HL-60 (cell line): ENCODE results near the gene GPC5.

ENCODE experiments used
- DNase-seq, 2 experiments: peaks; one replicate each; pipeline ENCODE4 v3.0.0-alpha.2; 2010 to 2020; ENCODE audit warnings: low read depth in 1 of 2, low spot score in 1 of 2
- H3K27ac ChIP-seq: fragments of 250-450 bp; sonication (Bioruptor Pico); replicated peaks from 2 replicates; pipeline ENCODE4 v1.5.1; 2020; ENCODE audit warnings: mild to moderate bottlenecking, moderate library complexity
- H3K27me3 ChIP-seq: fragments of 250-450 bp; sonication (Bioruptor Pico); 2 replicates; pipeline ENCODE4 v1.5.1; 2021; ENCODE audit warnings: mild to moderate bottlenecking, moderate library complexity; ENCODE audit not compliant: insufficient read depth, poor library complexity, severe bottlenecking
- H3K4me3 ChIP-seq: replicated peaks from 2 replicates; pipeline ENCODE4 v1.5.1; 2011; ENCODE audit warnings: mild to moderate bottlenecking, control low read depth, low read length; ENCODE audit not compliant: insufficient read depth
- GABPA ChIP-seq: IDR thresholded peaks from 2 replicates; pipeline ENCODE4 v1.6.1; 2012; ENCODE audit warnings: low read depth
- POLR2AphosphoS5 ChIP-seq: IDR thresholded peaks from 2 replicates; pipeline ENCODE4 v1.6.1; 2012; ENCODE audit warnings: low read depth
- SPI1 ChIP-seq: IDR thresholded peaks from 2 replicates; pipeline ENCODE4 v1.6.1; 2012; ENCODE audit warnings: low read depth, mild to moderate bottlenecking, borderline replicate concordance
- TF ChIP-seq, protein P1 (sequence below): IDR thresholded peaks from one replicate; pipeline ENCODE4 v1.5.1; 2011; ENCODE audit warnings: low read length, control low read depth, inconsistent platforms; ENCODE audit not compliant: insufficient read depth
- TF ChIP-seq, protein P2 (sequence below): IDR thresholded peaks from 2 replicates; pipeline ENCODE4 v1.6.1; 2012; ENCODE audit warnings: low read depth; ENCODE audit not compliant: insufficient replicate concordance

GPC5 gene

DNA sequence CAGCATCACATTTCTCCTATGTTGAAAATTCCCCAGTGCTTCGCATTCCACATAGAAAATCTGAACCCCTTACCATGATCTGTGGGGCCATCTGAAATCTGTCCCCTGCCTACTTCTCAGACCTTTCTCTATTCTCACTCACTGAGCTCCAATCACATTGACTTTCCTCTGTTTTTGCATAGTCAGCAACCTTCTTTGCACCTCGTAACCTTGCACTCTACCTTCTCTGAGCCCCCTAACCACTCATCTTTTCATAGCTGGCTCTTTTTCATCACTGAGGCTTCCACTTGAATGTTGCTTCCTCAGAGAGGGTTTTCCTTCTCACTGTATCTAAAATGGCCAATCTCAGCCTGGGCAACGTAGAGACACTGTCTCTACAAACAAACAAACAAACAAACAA lies 286.3 kb downstream of the GPC5 start:
- Histone ChIP-seq H3K4me3 (no peak overlapping the region), H3K27ac (no peak overlapping the region), H3K27me3 (no peaks in the 10 kb centered on the region)
- TF ChIP-seq, protein P1, sequence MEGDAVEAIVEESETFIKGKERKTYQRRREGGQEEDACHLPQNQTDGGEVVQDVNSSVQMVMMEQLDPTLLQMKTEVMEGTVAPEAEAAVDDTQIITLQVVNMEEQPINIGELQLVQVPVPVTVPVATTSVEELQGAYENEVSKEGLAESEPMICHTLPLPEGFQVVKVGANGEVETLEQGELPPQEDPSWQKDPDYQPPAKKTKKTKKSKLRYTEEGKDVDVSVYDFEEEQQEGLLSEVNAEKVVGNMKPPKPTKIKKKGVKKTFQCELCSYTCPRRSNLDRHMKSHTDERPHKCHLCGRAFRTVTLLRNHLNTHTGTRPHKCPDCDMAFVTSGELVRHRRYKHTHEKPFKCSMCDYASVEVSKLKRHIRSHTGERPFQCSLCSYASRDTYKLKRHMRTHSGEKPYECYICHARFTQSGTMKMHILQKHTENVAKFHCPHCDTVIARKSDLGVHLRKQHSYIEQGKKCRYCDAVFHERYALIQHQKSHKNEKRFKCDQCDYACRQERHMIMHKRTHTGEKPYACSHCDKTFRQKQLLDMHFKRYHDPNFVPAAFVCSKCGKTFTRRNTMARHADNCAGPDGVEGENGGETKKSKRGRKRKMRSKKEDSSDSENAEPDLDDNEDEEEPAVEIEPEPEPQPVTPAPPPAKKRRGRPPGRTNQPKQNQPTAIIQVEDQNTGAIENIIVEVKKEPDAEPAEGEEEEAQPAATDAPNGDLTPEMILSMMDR, result no peak
- TF ChIP-seq SPI1 (no peak), GABPA (no peak), POLR2AphosphoS5 (no peak)
- TF ChIP-seq, protein P2, sequence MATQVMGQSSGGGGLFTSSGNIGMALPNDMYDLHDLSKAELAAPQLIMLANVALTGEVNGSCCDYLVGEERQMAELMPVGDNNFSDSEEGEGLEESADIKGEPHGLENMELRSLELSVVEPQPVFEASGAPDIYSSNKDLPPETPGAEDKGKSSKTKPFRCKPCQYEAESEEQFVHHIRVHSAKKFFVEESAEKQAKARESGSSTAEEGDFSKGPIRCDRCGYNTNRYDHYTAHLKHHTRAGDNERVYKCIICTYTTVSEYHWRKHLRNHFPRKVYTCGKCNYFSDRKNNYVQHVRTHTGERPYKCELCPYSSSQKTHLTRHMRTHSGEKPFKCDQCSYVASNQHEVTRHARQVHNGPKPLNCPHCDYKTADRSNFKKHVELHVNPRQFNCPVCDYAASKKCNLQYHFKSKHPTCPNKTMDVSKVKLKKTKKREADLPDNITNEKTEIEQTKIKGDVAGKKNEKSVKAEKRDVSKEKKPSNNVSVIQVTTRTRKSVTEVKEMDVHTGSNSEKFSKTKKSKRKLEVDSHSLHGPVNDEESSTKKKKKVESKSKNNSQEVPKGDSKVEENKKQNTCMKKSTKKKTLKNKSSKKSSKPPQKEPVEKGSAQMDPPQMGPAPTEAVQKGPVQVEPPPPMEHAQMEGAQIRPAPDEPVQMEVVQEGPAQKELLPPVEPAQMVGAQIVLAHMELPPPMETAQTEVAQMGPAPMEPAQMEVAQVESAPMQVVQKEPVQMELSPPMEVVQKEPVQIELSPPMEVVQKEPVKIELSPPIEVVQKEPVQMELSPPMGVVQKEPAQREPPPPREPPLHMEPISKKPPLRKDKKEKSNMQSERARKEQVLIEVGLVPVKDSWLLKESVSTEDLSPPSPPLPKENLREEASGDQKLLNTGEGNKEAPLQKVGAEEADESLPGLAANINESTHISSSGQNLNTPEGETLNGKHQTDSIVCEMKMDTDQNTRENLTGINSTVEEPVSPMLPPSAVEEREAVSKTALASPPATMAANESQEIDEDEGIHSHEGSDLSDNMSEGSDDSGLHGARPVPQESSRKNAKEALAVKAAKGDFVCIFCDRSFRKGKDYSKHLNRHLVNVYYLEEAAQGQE, result no peak
- DNase-seq, result no peak

DNA sequence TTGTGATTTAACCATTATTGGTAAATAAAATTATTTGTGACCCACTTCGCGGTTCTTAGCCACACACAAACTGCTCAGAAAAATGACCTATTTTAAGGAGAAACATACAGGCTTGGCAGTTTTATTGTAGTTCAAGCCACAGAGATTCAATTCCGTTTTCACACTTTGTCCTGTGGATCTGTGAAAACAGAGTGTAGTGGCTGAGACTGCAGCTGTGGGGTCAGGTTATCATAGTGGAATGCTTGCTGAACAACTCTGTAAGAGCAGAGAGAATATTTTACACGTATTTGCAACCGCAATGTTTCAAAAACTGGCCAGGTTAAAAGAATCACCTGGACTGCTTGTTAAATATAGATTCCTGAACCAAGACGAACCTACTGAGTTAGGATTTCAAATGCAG lies 292.5 kb downstream of the GPC5 start:
- H3K4me3 ChIP-seq, result no peak overlapping the region
- no peak overlapping the region for H3K27ac ChIP-seq
- no peaks in the 10 kb centered on the region for H3K27me3 ChIP-seq
- no peak for DNase-seq
- no peak for TF ChIP-seq POLR2AphosphoS5
- TF ChIP-seq SPI1, result no peak
- TF ChIP-seq, protein P2, result no peak
- no peak for TF ChIP-seq GABPA

DNA sequence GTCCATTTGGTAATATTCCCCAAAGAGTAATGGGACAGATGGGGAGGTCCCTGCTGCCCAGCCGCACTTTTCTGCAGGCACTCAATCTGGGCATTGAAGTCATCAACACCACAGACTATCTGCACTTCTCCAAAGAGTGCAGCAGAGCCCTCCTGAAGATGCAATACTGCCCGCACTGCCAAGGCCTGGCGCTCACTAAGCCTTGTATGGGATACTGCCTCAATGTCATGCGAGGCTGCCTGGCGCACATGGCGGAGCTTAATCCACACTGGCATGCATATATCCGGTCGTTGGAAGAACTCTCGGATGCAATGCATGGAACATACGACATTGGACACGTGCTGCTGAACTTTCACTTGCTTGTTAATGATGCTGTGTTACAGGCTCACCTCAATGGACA lies 295.0 kb downstream of the GPC5 start:
- TF ChIP-seq SPI1 (no peak), GABPA (no peak), POLR2AphosphoS5 (no peak)
- TF ChIP-seq, protein P1, result no peak
- TF ChIP-seq, protein P2, result no peak
- DNase-seq, result no peak
- H3K27ac ChIP-seq, result no peak overlapping the region
- H3K27me3 ChIP-seq, result no peaks in the 10 kb centered on the region
- H3K4me3 ChIP-seq, result no peak overlapping the region

DNA sequence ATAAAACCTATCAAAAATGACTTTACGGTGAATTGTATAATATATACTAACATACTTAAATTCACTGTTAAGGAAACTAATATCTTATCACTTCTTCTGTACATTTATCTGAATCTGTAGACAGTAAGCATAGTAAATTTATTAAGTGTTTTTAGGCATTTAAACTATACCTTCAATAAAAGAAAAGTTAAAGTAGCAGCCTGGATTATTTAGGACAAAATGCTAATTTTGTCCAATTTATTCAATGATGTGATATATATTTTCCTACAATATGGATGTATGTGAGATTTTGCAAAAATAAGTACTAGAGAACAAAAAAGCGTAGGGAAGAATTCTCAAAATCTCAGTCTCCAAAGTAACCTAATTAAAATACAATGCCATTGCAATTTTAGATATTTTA lies 299.9 kb downstream of the GPC5 start:
- no peak for DNase-seq
- no peaks in the 10 kb centered on the region for H3K27me3 ChIP-seq
- TF ChIP-seq, protein P1, result no peak
- no peak overlapping the region for H3K4me3 ChIP-seq
- no peak overlapping the region for H3K27ac ChIP-seq
